Activated CD8-positive, alpha-beta T cell treated with anti-CD3 and anti-CD28 coated beads, Interleukin-2, amount 10 ng/mL, durations not matched to agents 7 days and 5 days (primary cell): ENCODE measurements around the gene DBH. TPM values are rescaled to one million over a fixed set of nuclear protein-coding genes. Genes with fewer than 3 reads are reported as not detected.
A peak's percentile ranks its signal among the peaks of the same experiment; 100 is the strongest.

Experiments
- ATAC-seq: fragments of 150-1000 bp; cut with Tn5 transposase; one replicate; pipeline ENCODE4 v1.10.0; 2021; ENCODE audit warnings: moderate library complexity
- CTCF ChIA-PET: fragments of 350-600 bp; sonication (Branson Sonifier 250); formaldehyde crosslinking; loops from one replicate; lab custom pipeline; 2021; ENCODE audit warnings: antibody characterized with exemption; lab: Charles Lee
- POLR2A ChIA-PET: fragments of 350-600 bp; sonication (Branson Sonifier 250); formaldehyde crosslinking; loops from one replicate; lab custom pipeline; 2021; ENCODE audit warnings: antibody characterized with exemption; lab: Charles Lee
- DNase-seq: peaks from one replicate; pipeline ENCODE4 v3.0.0-alpha.2; 2020
- H3K27ac Mint-ChIP-seq: one replicate; pipeline ENCODE4 v1.8.0; 2021; ENCODE audit warnings: mild to moderate bottlenecking, mixed read lengths
- H3K27me3 Mint-ChIP-seq: one replicate; pipeline ENCODE4 v1.8.0; 2021; ENCODE audit warnings: low read depth, mixed read lengths
- H3K36me3 Mint-ChIP-seq: one replicate; pipeline ENCODE4 v1.8.0; 2021; ENCODE audit warnings: low read depth, mixed read lengths
- H3K4me1 Mint-ChIP-seq: one replicate; pipeline ENCODE4 v1.8.0; 2021; ENCODE audit warnings: low read depth, mixed read lengths
- H3K4me3 Mint-ChIP-seq: one replicate; pipeline ENCODE4 v1.8.0; 2021; ENCODE audit warnings: mild to moderate bottlenecking, mixed read lengths
- H3K9me3 Mint-ChIP-seq: one replicate; pipeline ENCODE4 v1.8.0; 2022; ENCODE audit warnings: mixed read lengths; ENCODE audit not compliant: insufficient read depth
- total RNA-seq, 2 experiments: library from RNA; stranded (reverse); gene quantifications; one replicate each; pipeline ENCODE4 v1.2.3, GENCODE V29; 2021

Gene DBH
- total RNA-seq, 2 experiments from 2014 or later, result not detected

- peaks cover 9% of the 10 kb centered on the region for H3K27me3 Mint-ChIP-seq
- H3K4me1 Mint-ChIP-seq, result peaks cover 10% of the 10 kb centered on the region
- DNase-seq (no peak), ATAC-seq (no peak)
- H3K9me3 Mint-ChIP-seq, result no peaks in the 10 kb centered on the region
- no peaks in the 10 kb centered on the region for H3K36me3 Mint-ChIP-seq
- no peak overlapping the region for H3K4me3 Mint-ChIP-seq
- no peak overlapping the region for H3K27ac Mint-ChIP-seq
- CTCF ChIA-PET, result no interaction called here
- POLR2A ChIA-PET, result no interaction called here
Observed at GRCh38 chr9:133650026-133650425, 13.9 kb downstream of the DBH start.

GRCh38 chr9:133653638-133654037 is 17.5 kb downstream of the DBH start:
- POLR2A ChIA-PET, result interaction anchor here (1.2 kb wide), 1 partner anchor 30 kb away, joined by 3 read pairs; no protein-coding TSS in a partner anchor
- no peak overlapping the region for H3K4me3 Mint-ChIP-seq
- no peaks in the 10 kb centered on the region for H3K9me3 Mint-ChIP-seq
- CTCF ChIA-PET, result interaction anchor here (1.5 to 1.7 kb wide), 2 partner anchors 11 to 73 kb away, joined by 3 to 4 read pairs; no protein-coding TSS in a partner anchor
- H3K27ac Mint-ChIP-seq, result peak overlapping the region; percentile 10
- ATAC-seq (no peak), DNase-seq (no peak)
- H3K27me3 Mint-ChIP-seq, result peaks cover 40% of the 10 kb centered on the region
- no peaks in the 10 kb centered on the region for H3K36me3 Mint-ChIP-seq
- peaks cover 9% of the 10 kb centered on the region for H3K4me1 Mint-ChIP-seq

- no peaks in the 10 kb centered on the region for H3K36me3 Mint-ChIP-seq
- peaks cover 49% of the 10 kb centered on the region for H3K27me3 Mint-ChIP-seq
- CTCF ChIA-PET, result interaction anchor here (1.6 to 1.7 kb wide), 2 partner anchors 10 to 50 kb away, joined by 3 to 5 read pairs; no protein-coding TSS in a partner anchor
- H3K4me3 Mint-ChIP-seq, result no peak overlapping the region
- ATAC-seq, result no peak
- POLR2A ChIA-PET, result interaction anchor here (1.2 kb wide), 1 partner anchor 22 kb away, joined by 3 read pairs; no protein-coding TSS in a partner anchor
- DNase-seq, result no peak
- no peaks in the 10 kb centered on the region for H3K9me3 Mint-ChIP-seq
- H3K4me1 Mint-ChIP-seq, result peaks cover 11% of the 10 kb centered on the region
- no peak overlapping the region for H3K27ac Mint-ChIP-seq
Observed at GRCh38 chr9:133654736-133655657, 18.8 kb downstream of the DBH start.

GRCh38 chr9:133655701-133656100 is 19.5 kb downstream of the DBH start:
- POLR2A ChIA-PET, result interaction anchor here (1.2 kb wide), 1 partner anchor 21 kb away, joined by 3 read pairs; no protein-coding TSS in a partner anchor
- DNase-seq (no peak), ATAC-seq (no peak)
- Mint-ChIP-seq H3K4me1 (peaks cover 13% of the 10 kb centered on the region), H3K9me3 (no peaks in the 10 kb centered on the region), H3K4me3 (no peak overlapping the region), H3K27ac (no peak overlapping the region), H3K36me3 (no peaks in the 10 kb centered on the region), H3K27me3 (peaks cover 50% of the 10 kb centered on the region)
- CTCF ChIA-PET, result interaction anchor here (0.9 to 2.6 kb wide), 6 partner anchors 21 to 71 kb away, joined by 4 to 10 read pairs (median 5); no protein-coding TSS in a partner anchor

GRCh38 chr9:133656211-133657119 is 20.3 kb downstream of the DBH start:
- no peak overlapping the region for H3K4me3 Mint-ChIP-seq
- ATAC-seq (peak; percentile 61), DNase-seq (peak; percentile 59)
- ChIA-PET POLR2A (interaction anchor here (0.5 to 1.2 kb wide), 2 partner anchors 20 to 46 kb away, joined by 3 read pairs; no protein-coding TSS in a partner anchor), CTCF (interaction anchor here (0.9 to 2.6 kb wide), 7 partner anchors 19 to 70 kb away, joined by 3 to 10 read pairs (median 5); no protein-coding TSS in a partner anchor)
- no peak overlapping the region for H3K27ac Mint-ChIP-seq
- H3K9me3 Mint-ChIP-seq, result no peaks in the 10 kb centered on the region
- peaks cover 13% of the 10 kb centered on the region for H3K4me1 Mint-ChIP-seq
- H3K36me3 Mint-ChIP-seq, result no peaks in the 10 kb centered on the region
- H3K27me3 Mint-ChIP-seq, result peaks cover 50% of the 10 kb centered on the region

- H3K4me3 Mint-ChIP-seq, result no peak overlapping the region
- H3K27me3 Mint-ChIP-seq, result peaks cover 50% of the 10 kb centered on the region
- CTCF ChIA-PET, result interaction anchor here (1.0 to 2.6 kb wide), 3 partner anchors 19 to 70 kb away, joined by 3 to 10 read pairs (median 9); no protein-coding TSS in a partner anchor
- ATAC-seq, result peak; percentile 4
- peaks cover 13% of the 10 kb centered on the region for H3K4me1 Mint-ChIP-seq
- DNase-seq, result no peak
- no peaks in the 10 kb centered on the region for H3K9me3 Mint-ChIP-seq
- H3K27ac Mint-ChIP-seq, result no peak overlapping the region
- H3K36me3 Mint-ChIP-seq, result no peaks in the 10 kb centered on the region
- POLR2A ChIA-PET, result interaction anchor here (0.5 kb wide), 1 partner anchor 47 kb away, joined by 3 read pairs; no protein-coding TSS in a partner anchor
Observed at GRCh38 chr9:133657120-133657661, 21.0 kb downstream of the DBH start.

GRCh38 chr9:133658442-133659431 is 22.6 kb downstream of the DBH start:
- DNase-seq, result no peak
- no peak for ATAC-seq
- Mint-ChIP-seq H3K36me3 (no peaks in the 10 kb centered on the region), H3K27ac (no peak overlapping the region), H3K27me3 (peaks cover 46% of the 10 kb centered on the region), H3K4me1 (peaks cover 13% of the 10 kb centered on the region), H3K9me3 (no peaks in the 10 kb centered on the region), H3K4me3 (no peak overlapping the region)
- POLR2A ChIA-PET, result interaction anchor here (0.7 to 1.1 kb wide), 2 partner anchors 17 to 19 kb away, joined by 3 read pairs; no protein-coding TSS in a partner anchor
- CTCF ChIA-PET, result interaction anchor here (1.1 to 2.6 kb wide), 3 partner anchors 18 to 56 kb away, joined by 4 to 9 read pairs (median 6); no protein-coding TSS in a partner anchor

- Mint-ChIP-seq H3K27me3 (peaks cover 46% of the 10 kb centered on the region), H3K36me3 (no peaks in the 10 kb centered on the region), H3K27ac (no peak overlapping the region), H3K9me3 (no peaks in the 10 kb centered on the region), H3K4me3 (no peak overlapping the region), H3K4me1 (peaks cover 13% of the 10 kb centered on the region)
- ChIA-PET CTCF (interaction anchor here (1.1 to 1.5 kb wide), 2 partner anchors 24 to 55 kb away, joined by 4 to 6 read pairs; no protein-coding TSS in a partner anchor), POLR2A (interaction anchor here (1.1 kb wide), 1 partner anchor 17 kb away, joined by 3 read pairs; no protein-coding TSS in a partner anchor)
- no peak for DNase-seq
- ATAC-seq, result no peak
Observed at GRCh38 chr9:133659516-133659915, 23.4 kb downstream of the DBH start.

- Mint-ChIP-seq H3K4me1 (peaks cover 9% of the 10 kb centered on the region), H3K27ac (no peak overlapping the region), H3K27me3 (peaks cover 28% of the 10 kb centered on the region), H3K9me3 (no peaks in the 10 kb centered on the region), H3K4me3 (no peak overlapping the region), H3K36me3 (no peaks in the 10 kb centered on the region)
- no peak for ATAC-seq
- no peak for DNase-seq
- POLR2A ChIA-PET, result interaction anchor here (1.0 kb wide), 1 partner anchor 52 kb away, joined by 3 read pairs; no protein-coding TSS in a partner anchor
- CTCF ChIA-PET, result no interaction called here
Observed at GRCh38 chr9:133661846-133662540, 25.8 kb downstream of the DBH start.
